HG02852 (cell line): ENCODE data around the gene RNF144A.

Experiments
- ATAC-seq: cut with Tn5 transposase; IDR thresholded peaks from one replicate; pipeline ENCODE4 v1.9.1; 2021; ENCODE audit warnings: mild to moderate bottlenecking, moderate library complexity; ENCODE audit not compliant: unreplicated experiment

RNF144A gene

GRCh38 chr2:7070483-7070882, 153.3 kb downstream of the RNF144A start:
- no peak for ATAC-seq

GRCh38 chr2:7071154-7071553, 153.9 kb downstream of the RNF144A start:
- ATAC-seq, result no peak

- no peak for ATAC-seq
Measured at GRCh38 chr2:7071916-7072556, 154.8 kb downstream of the RNF144A start.

- no peak for ATAC-seq
Measured at GRCh38 chr2:7073901-7074300, 156.7 kb downstream of the RNF144A start.

DNA sequence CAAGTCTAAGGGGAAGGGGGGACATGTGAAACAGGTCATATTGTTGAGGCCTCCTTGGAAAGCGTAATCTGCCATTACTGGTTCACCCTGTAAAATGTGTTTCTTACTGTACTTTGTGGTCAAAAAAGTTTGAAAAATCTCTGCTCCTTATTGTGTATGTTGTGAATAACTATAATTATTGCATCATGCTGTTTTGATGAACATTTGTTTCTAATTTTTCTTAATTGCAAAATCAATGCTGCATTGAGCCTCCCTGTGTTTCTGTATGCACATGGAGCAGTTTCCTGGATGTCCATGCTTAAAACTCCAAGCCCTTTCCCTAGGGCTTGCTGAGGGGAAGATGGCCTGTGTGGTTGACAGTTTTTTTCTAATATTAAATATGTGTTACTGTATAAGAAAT, 158.6 kb downstream of the RNF144A start:
- no peak for ATAC-seq

DNA sequence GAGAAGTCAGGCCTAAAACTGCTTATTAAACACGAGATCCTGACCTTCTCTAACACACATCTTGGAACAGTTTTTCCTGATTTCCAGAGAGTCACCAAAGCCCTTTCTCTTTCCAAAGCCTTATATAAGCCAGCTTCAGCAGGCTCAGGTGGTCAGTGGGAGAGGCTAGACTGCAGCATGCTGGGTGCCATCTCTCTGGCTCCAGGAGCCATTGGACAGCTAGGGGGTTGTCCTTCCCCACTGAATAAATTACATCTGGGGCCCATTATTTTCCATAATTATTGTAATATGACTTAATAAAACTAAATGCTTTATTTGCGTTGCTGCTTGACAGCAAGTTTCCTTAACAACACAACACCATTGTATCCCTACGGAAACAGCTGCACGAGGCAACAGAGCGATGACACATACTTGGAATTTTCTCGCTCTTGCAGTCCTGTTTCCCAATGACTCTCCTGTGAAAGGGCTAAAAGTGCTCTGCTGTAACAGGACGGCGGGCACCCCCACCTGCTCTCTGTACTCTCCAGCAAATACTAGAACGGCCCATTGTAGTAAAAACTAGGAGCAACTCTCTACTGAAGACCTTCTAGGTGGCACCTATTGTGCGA, 160.6 kb downstream of the RNF144A start:
- ATAC-seq, result no peak

DNA sequence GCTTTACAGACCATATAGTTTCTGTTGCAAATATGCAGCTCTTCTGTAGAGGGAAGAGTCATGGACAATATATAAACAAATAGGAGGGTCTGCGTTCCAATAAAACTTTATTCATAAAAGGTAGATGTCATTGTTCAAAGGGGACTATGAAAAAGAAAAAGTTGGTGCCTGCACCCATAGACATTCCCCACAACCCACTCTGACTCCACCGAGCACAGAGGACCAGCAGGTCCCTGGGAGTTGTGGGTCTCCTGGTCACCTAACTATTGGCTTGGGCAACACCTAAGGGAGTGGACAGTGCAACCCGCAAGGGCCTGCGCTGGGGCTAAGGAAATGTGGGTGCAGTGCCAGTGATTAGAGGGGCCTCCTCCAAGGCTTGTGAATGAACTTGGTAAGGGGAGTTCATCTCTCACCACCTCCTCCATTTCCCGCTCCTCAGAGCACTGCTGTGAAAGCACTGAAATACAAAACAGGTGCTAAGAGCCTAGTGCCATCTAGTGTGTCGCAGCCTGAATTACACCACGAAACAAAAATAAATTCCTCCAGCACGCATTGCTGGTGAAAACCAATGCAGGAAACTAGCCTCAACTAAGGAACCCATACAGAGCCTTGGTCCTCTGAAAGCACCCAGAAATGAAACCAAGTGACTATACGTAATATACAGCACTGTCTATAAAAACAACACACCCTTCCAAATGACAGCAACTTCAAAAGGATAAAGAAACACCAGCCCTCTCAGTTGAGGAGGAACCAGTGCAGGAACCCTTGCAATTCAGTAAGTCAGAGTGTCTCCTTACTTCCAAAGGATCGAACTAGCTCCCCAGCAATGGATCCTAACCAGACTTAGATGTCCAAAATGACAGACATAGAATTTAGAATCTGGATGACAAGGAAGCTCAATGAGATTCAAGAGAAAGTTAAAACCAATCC, 166.6 kb downstream of the RNF144A start:
- peak; percentile 83 for ATAC-seq

- no peak for ATAC-seq
Measured at GRCh38 chr2:7084601-7085000, 167.4 kb downstream of the RNF144A start.

DNA sequence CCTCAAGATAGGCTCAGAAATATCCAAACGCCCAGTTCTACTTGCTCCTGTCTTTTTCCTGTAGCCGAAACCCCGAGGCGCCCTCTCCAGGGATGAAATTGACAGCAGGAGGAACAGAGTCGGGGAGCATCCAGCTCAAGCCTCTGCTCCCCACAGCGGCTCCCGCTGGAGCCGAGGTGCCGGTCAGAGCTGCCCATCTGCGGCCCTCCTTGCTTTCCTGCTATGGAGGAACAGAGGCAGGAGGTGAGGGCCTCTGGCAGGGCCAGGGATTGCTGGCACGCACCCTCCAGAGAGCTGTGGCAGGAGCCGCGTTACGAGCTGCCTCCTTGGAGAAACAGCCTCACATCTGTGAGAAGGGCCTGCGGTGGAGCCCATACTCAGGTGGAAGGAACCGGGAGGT, 172.1 kb downstream of the RNF144A start:
- ATAC-seq, result no peak

GRCh38 chr2:7089898-7090510, 172.8 kb downstream of the RNF144A start:
- ATAC-seq, result no peak

- no peak for ATAC-seq
Measured at GRCh38 chr2:7093376-7093775, 176.2 kb downstream of the RNF144A start.
